Mesenchymal stem cell (in vitro differentiated cells and primary cell): ENCODE data around the gene RFTN2.
"Not testable (repeated sequence)": the region's sequence is repeated elsewhere in the genome, so short reads cannot be mapped to it uniquely, and the experiment has no call there.

Experiments
- DNase-seq: peaks from one replicate; pipeline ENCODE4 v3.0.0-alpha.2; 2013
- H2AFZ ChIP-seq: one replicate; pipeline ENCODE4 v1.6.1; 2013; ENCODE audit warnings: low read depth, mild to moderate bottlenecking, control low read depth, inconsistent platforms, low read length, moderate library complexity
- H2AK5ac ChIP-seq: 2 replicates; pipeline ENCODE4 v1.6.1; 2013; ENCODE audit warnings: low read length, moderate library complexity, mild to moderate bottlenecking, inconsistent platforms; ENCODE audit not compliant: severe bottlenecking
- H2BK120ac ChIP-seq: one replicate; pipeline ENCODE4 v1.6.1; 2013; ENCODE audit warnings: low read depth, mild to moderate bottlenecking, inconsistent platforms, low read length, moderate library complexity
- H2BK12ac ChIP-seq, 2 experiments: one replicate each; pipeline ENCODE4 v1.6.1; 2013; ENCODE audit warnings: inconsistent platforms in 2 of 2, low read length in 2 of 2, mild to moderate bottlenecking in 2 of 2, moderate library complexity in 2 of 2, control low read depth in 1 of 2
- H2BK15ac ChIP-seq: one replicate; pipeline ENCODE4 v1.6.1; 2013; ENCODE audit warnings: mild to moderate bottlenecking, low read depth, inconsistent platforms; ENCODE audit not compliant: poor library complexity, severe bottlenecking
- H2BK5ac ChIP-seq: 2 replicates; pipeline ENCODE4 v1.6.1; 2013; ENCODE audit warnings: low read depth, mild to moderate bottlenecking, low read length, control low read depth, inconsistent platforms; ENCODE audit not compliant: poor library complexity, severe bottlenecking
- H3K14ac ChIP-seq, 2 experiments: one replicate each; pipeline ENCODE4 v1.6.1; 2013; ENCODE audit warnings: inconsistent platforms in 2 of 2, low read length in 2 of 2, control low read depth in 1 of 2, mild to moderate bottlenecking in 1 of 2, moderate library complexity in 1 of 2
- H3K18ac ChIP-seq, 2 experiments: one replicate each; pipeline ENCODE4 v1.6.1; 2013; ENCODE audit warnings: inconsistent platforms in 2 of 2, low read length in 2 of 2, control low read depth in 1 of 2, low read depth in 1 of 2, mild to moderate bottlenecking in 1 of 2
- H3K23ac ChIP-seq, 2 experiments: one replicate each; pipeline ENCODE4 v1.6.1; 2013; ENCODE audit warnings: inconsistent platforms in 2 of 2, low read length in 2 of 2, mild to moderate bottlenecking in 2 of 2, moderate library complexity in 2 of 2, control low read depth in 1 of 2
- H3K27ac ChIP-seq: 2 replicates; pipeline ENCODE4 v1.5.1; 2013; ENCODE audit warnings: mild to moderate bottlenecking, moderate library complexity, low read length, control low read depth, inconsistent platforms; ENCODE audit not compliant: poor library complexity, severe bottlenecking
- H3K27me3 ChIP-seq, 2 experiments: 2 replicates each; pipeline versions ENCODE4 v1.6.1 to v1.7.0; 2013; ENCODE audit warnings: low read length in 2 of 2, mild to moderate bottlenecking in 2 of 2, moderate library complexity in 2 of 2, control low read depth in 1 of 2, inconsistent platforms in 1 of 2; ENCODE audit not compliant: control insufficient read depth in 1 of 2, insufficient read depth in 1 of 2
- H3K36me3 ChIP-seq, 2 experiments: 2 replicates each; pipeline versions ENCODE4 v1.6.1 to v1.7.0; 2013; ENCODE audit warnings: low read length in 2 of 2, control low read depth in 1 of 2, inconsistent platforms in 1 of 2, low read depth in 1 of 2, mild to moderate bottlenecking in 1 of 2; ENCODE audit not compliant: insufficient read depth in 2 of 2, control insufficient read depth in 1 of 2
- H3K4ac ChIP-seq, 2 experiments: one replicate each; pipeline ENCODE4 v1.6.1; 2013; ENCODE audit warnings: inconsistent platforms in 2 of 2, low read length in 2 of 2, mild to moderate bottlenecking in 2 of 2, moderate library complexity in 2 of 2, control low read depth in 1 of 2, low read depth in 1 of 2
- H3K4me1 ChIP-seq: 2 replicates; pipeline ENCODE4 v1.6.1; 2013; ENCODE audit warnings: low read depth, low read length, control low read depth; ENCODE audit not compliant: control insufficient read depth, insufficient read depth
- H3K4me2 ChIP-seq: 2 replicates; pipeline ENCODE4 v1.6.1; 2013; ENCODE audit warnings: low read length, mild to moderate bottlenecking, inconsistent platforms; ENCODE audit not compliant: poor library complexity, severe bottlenecking
- H3K4me3 ChIP-seq, 2 experiments: 2 replicates each; pipeline versions ENCODE4 v1.5.1 to v1.7.0; 2013; ENCODE audit warnings: low read length in 2 of 2, mild to moderate bottlenecking in 2 of 2, control low read depth in 1 of 2, low read depth in 1 of 2; ENCODE audit not compliant: insufficient read depth in 1 of 2
- H3K79me1 ChIP-seq: replicated peaks from 2 replicates; pipeline ENCODE4 v1.6.1; 2013; ENCODE audit warnings: mild to moderate bottlenecking, control low read depth, low read length, inconsistent platforms; ENCODE audit not compliant: poor library complexity, severe bottlenecking
- H3K9ac ChIP-seq: 2 replicates; pipeline ENCODE4 v1.7.0; 2013; ENCODE audit warnings: mild to moderate bottlenecking, low read length, moderate library complexity
- H3K9me3 ChIP-seq: 2 replicates; pipeline ENCODE4 v1.7.0; 2013; ENCODE audit warnings: mild to moderate bottlenecking, low read length; ENCODE audit not compliant: control insufficient read depth
- H4K8ac ChIP-seq: one replicate; pipeline ENCODE4 v1.6.1; 2013; ENCODE audit warnings: inconsistent platforms, mild to moderate bottlenecking, low read length, moderate library complexity
- H4K91ac ChIP-seq: one replicate; pipeline ENCODE4 v1.6.1; 2013; ENCODE audit warnings: mild to moderate bottlenecking, low read length, inconsistent platforms
- WGBS: methylation state at CpG from one replicate; pipeline ENCODE4 v1.1.7; 2013; ENCODE audit warnings: mixed read lengths; 5-methylcytosine and 5-hydroxymethylcytosine counted together

Gene RFTN2

GRCh38 chr2:197695971-197696370 lies 20.6 kb upstream of the RFTN2 start:
- not testable (repeated sequence) for H2AFZ ChIP-seq, H3K9me3 ChIP-seq, H3K9ac ChIP-seq, H3K4me2 ChIP-seq, H3K36me3 ChIP-seq, DNase-seq, H2BK5ac ChIP-seq, H3K79me1 ChIP-seq, H2AK5ac ChIP-seq, H2BK120ac ChIP-seq, H2BK15ac ChIP-seq, H3K4ac ChIP-seq, H3K4me3 ChIP-seq, H3K14ac ChIP-seq, H2BK12ac ChIP-seq, H3K27me3 ChIP-seq, H3K4me1 ChIP-seq, H4K8ac ChIP-seq, H3K18ac ChIP-seq, H3K23ac ChIP-seq, H3K27ac ChIP-seq, H4K91ac ChIP-seq
- WGBS, result 96% methylated on average over 7 of the region's 30 CpGs

- H3K79me1 ChIP-seq, H3K36me3 ChIP-seq, H3K23ac ChIP-seq, H2AFZ ChIP-seq, H2BK120ac ChIP-seq, DNase-seq, H4K8ac ChIP-seq, H2AK5ac ChIP-seq, H3K4me1 ChIP-seq, H4K91ac ChIP-seq, H3K4me2 ChIP-seq, H3K4me3 ChIP-seq, H2BK15ac ChIP-seq, H3K14ac ChIP-seq, H2BK12ac ChIP-seq, H2BK5ac ChIP-seq, H3K27me3 ChIP-seq, H3K9ac ChIP-seq, H3K4ac ChIP-seq, H3K9me3 ChIP-seq, H3K27ac ChIP-seq, H3K18ac ChIP-seq: not testable (repeated sequence)
- WGBS, result 100% methylated on average over 2 of the region's 6 CpGs
Measured at GRCh38 chr2:197695206-197695605, 19.8 kb upstream of the RFTN2 start.

DNA sequence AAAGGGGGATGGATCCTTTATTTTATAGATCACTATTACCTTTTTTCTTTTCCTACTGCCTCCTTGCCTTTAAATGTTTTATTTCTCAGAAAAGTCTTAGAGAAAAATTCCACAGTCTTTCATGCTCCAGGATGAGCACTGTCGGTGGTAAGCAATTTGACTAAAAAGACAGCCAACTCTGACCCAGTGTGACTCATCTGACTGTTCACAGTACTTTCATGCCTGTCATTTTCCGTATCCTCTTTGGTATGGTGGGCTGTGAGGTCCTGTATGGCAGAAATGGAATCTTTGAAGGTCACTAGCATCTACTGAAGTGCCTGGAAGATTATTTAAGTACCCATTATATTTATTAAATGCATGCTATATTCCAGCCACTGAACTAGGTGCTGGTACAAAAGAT lies 2.1 kb upstream of the RFTN2 start:
- Histone ChIP-seq H2BK12ac (no peak overlapping the region), H2BK5ac (no peak overlapping the region), H3K4me2 (no peak overlapping the region), H2AK5ac (no peak overlapping the region), H3K14ac (no peak overlapping the region), H3K9me3 (no peaks in the 10 kb centered on the region), H3K23ac (no peak overlapping the region), H2BK15ac (no peak overlapping the region), H3K27me3 (no peaks in the 10 kb centered on the region), H2AFZ (no peak overlapping the region), H3K4ac (no peak overlapping the region), H3K27ac (no peak overlapping the region), H4K8ac (no peak overlapping the region), H3K9ac (peak overlapping the region; percentile 9), H2BK120ac (no peak overlapping the region), H3K18ac (no peak overlapping the region), H3K36me3 (no peaks in the 10 kb centered on the region), H3K4me1 (peaks cover 4% of the 10 kb centered on the region), H4K91ac (no peak overlapping the region), H3K4me3 (no peak overlapping the region), H3K79me1 (peaks cover 4% of the 10 kb centered on the region)
- WGBS, result 0% methylated on average over 1 of the region's 2 CpGs
- DNase-seq, result peak; percentile 72

DNA sequence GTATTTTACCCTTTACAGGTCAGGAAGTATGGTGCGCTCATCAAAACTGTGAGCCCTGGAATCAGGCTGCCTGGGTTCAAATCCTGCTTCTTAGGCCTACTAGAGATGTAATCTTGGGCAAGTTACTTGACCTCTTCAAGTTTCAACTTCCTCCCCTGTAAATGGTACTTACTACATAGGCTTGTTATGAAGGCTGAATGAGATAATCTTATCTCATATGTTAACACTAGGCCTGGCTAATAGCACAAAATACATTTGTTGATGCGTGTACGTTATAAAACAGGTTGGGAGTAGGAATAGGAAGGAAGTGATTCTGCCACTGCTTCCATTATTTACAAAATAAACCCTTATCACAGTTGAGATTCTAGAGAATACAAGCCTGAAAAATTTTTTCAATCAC lies 1.7 kb upstream of the RFTN2 start:
- Histone ChIP-seq H3K4me3 (no peak overlapping the region), H3K18ac (no peak overlapping the region), H2AK5ac (no peak overlapping the region), H2BK5ac (no peak overlapping the region), H3K27ac (no peak overlapping the region), H3K23ac (no peak overlapping the region), H3K4me2 (no peak overlapping the region), H3K4ac (no peak overlapping the region), H3K79me1 (peaks cover 4% of the 10 kb centered on the region), H2AFZ (no peak overlapping the region), H4K8ac (no peak overlapping the region), H2BK120ac (no peak overlapping the region), H3K4me1 (peaks cover 4% of the 10 kb centered on the region), H3K9ac (peak overlapping the region; percentile 9), H2BK12ac (no peak overlapping the region), H3K9me3 (no peaks in the 10 kb centered on the region), H3K27me3 (no peaks in the 10 kb centered on the region), H3K14ac (no peak overlapping the region), H4K91ac (no peak overlapping the region), H2BK15ac (no peak overlapping the region), H3K36me3 (no peaks in the 10 kb centered on the region)
- DNase-seq, result peak; percentile 43
- 86% methylated on average over 1 of the region's 3 CpGs for WGBS
